Stimulated activated CD8-positive, alpha-beta memory T cell treated with anti-CD3 and anti-CD28 coated beads, Interleukin-7, amount 100 ng/mL, for 24 hours (primary cell): ENCODE data around the gene SORCS2.
A peak's percentile ranks its signal among the peaks of the same experiment; 100 is the strongest.

Experiments used
- DNase-seq: peaks from one replicate; pipeline ENCODE4 v3.0.0-alpha.2; 2020; ENCODE audit warnings: low read depth

Gene SORCS2

DNA sequence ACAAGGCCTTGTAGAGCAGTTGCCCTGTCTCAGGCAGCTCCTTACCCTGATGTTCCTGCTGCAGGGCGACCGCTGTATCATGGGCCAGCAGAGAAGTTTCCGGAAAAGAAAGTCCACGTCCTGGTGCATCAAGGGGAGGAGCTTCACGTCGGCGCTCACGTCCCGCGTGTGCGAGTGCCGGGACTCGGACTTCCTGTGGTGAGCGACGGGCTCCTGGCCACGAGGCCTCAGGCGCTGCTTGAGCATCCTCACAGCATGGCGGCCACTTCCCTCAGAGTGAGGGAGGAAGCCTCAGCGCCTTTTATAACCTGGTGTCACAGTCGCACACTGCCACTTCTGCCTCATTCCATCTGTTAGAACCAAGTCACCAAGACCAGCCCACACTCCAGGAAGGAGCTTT, 521.8 kb downstream of the SORCS2 start:
- no peak for DNase-seq

- DNase-seq = no peak
Observed at GRCh38 chr4:7714738-7715137, 522.4 kb downstream of the SORCS2 start.

DNA sequence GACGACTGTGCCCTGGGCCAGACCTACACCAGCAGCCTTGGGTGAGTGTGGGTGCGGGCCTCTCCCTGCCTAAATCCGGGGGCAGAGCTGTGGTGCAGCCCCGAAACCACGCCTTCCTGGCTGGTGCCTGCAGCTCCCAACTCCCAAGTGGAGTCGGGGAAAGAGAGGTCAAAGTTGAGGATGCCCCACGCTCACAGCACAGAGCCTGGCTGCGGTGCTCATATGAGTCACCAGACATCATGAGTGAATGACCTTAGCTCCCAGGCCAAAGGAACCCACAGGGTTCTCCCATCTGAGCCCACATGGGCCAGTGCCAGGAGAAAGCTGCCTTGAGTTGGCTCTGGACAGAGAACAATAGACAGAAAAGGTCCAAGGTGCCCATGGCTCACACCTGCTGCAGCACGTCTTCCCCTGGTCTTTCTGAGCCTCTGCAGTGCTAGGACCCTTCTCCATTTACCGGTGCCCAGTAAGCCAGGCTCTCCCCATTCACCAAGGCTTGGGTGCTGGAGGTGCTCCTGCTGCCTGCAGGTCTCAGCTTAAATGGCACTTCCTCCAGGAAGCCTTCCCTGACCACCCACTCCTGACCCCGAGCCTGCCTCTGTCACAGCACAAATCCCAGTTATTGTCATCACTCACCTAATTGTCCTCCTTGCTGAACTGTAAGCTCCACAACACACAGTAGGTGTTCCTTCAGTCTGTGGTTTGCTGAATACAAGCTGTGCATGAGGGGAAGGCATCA, 523.1 kb downstream of the SORCS2 start:
- DNase-seq = no peak

DNA sequence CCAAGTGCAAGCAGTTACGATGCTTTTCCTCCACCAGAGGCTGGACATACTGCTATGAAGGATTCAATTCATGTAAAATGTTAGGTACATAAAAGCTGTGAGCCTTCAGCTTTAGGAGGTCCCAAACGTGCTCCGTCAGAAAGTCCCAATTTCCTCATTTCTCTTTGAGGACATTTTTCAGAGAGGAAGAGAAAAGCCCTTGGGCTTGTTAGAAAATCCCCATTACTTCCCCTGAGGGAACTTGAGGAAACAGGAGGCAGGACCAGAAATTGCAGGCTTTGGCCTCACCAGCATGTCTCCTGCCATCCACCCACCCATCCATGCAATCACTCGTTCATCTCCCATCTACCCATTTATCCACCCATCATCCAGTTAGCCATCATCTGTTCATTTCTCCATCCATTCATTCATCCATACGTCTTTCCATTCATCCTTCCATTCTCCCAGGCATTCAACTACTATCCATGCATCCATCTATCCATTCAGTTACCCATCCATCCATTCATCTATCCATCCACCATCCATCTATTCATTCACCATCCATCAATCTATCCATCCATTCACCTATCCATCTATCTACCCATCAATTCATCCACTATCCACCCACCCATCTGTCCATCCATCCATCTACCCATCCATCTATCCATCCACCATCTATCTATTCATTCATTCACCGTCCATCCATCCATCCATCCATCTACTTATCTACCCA, 523.8 kb downstream of the SORCS2 start:
- no peak for DNase-seq

GRCh38 chr4:7717161-7717560, 524.8 kb downstream of the SORCS2 start:
- no peak for DNase-seq

DNA sequence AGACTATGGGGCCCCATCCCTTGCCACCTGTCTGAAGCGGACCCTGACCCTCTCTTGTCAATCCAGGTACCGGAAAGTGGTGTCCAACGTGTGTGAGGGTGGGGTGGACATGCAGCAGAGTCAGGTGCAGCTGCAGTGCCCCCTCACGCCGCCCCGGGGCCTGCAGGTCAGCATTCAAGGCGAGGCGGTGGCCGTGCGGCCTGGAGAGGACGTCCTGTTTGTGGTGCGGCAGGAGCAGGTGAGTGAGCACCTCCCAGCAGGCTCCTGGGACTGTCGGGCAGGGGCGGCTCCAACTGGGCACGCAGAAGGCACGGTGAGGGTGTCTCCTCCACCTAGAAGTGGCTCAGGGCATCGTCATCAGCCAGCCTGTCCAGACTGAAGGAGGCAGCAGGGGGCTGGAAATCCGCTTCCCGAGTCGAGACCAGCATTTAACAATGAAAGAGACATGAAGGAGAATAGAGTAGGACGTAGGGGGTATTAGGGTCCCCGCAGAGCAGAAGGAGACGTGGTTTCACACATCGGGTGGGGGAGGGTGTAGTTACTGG, 525.7 kb downstream of the SORCS2 start:
- DNase-seq = no peak

GRCh38 chr4:7719354-7720174, 527.2 kb downstream of the SORCS2 start:
- peak; percentile 47 for DNase-seq

GRCh38 chr4:7721984-7722551, 529.7 kb downstream of the SORCS2 start:
- DNase-seq = no peak

GRCh38 chr4:7722766-7723387, 530.5 kb downstream of the SORCS2 start:
- DNase-seq = no peak

GRCh38 chr4:7723625-7724024, 531.3 kb downstream of the SORCS2 start:
- DNase-seq = no peak

GRCh38 chr4:7725951-7726350, 533.6 kb downstream of the SORCS2 start:
- no peak for DNase-seq

DNA sequence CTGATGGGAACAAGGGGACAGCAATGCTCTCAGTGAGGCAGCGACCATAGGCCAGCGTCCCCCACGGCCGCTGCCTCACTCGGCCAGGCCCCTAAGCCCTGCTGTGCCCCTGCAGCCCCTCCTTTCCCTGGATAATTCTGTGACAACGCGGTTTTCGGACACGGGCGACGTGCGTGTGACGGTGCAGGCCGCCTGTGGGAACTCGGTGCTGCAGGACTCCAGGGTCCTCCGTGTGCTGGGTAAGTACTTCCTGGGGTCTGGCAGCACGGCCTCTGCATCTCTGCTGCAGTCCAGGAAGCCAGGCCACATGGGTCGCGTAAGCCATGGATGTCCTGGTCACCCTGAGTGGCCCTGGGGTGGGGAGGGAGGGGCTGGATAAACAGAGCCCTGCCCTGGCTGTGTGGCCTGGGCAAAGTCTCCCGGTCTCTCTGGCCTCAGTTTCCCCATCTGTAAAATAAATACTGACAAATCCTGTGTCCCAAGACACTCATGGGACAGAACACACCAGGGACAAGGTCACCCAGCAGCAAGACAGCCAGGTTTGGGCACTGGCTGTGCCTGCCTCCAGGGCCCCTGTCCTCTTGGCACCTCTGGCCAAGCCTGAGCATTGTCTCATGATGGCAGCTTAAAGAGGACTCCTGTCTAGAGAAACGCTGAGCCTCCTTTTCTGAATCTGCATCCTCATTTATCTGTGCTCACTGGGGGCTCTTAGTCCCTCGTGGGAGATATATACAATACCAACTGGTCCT, 534.5 kb downstream of the SORCS2 start:
- DNase-seq = no peak

DNA sequence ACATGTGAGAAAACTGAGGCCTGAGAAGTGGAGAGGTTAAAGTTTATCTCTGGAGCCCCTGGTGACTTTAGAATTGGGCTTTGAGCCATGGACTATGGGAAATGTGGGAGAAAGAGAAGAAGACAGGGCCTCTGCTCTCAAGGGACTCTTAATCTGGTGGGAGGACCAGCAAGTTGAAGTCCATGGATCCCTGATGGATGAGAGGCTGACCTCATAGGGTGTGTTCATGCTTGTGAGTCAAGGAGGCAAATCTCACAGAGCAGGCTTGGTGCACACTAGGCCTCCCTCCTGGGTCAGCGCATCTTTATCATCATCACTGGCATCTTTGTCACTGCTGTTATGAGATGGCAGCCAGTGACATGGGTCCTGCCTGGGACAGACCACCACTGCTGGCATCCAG, 535.4 kb downstream of the SORCS2 start:
- DNase-seq = no peak

- DNase-seq = no peak
Observed at GRCh38 chr4:7731437-7731836, 539.1 kb downstream of the SORCS2 start.

DNA sequence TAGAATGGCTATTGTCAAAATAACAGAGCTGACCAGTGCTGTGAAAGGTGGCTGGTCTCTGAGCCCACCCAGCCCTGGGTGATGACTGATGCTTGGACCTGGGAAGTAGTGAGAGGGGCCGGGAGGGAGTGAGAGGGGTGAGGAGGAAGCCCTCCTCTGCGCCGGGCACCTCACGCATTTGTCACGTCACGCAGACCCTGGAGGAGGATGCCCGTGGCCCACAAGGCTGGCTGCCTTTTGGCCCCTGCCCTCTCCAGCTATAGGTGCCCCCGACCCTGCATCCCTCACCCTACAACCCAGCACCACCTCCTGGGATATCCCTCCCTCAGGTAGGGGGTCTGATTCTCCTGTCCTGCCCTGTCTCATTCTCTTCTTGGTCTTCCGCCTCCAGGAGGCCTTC, 539.9 kb downstream of the SORCS2 start:
- no peak for DNase-seq

- DNase-seq = no peak
Observed at GRCh38 chr4:7733201-7733600, 540.9 kb downstream of the SORCS2 start.

- DNase-seq = no peak
Observed at GRCh38 chr4:7733801-7734650, 541.7 kb downstream of the SORCS2 start.

DNA sequence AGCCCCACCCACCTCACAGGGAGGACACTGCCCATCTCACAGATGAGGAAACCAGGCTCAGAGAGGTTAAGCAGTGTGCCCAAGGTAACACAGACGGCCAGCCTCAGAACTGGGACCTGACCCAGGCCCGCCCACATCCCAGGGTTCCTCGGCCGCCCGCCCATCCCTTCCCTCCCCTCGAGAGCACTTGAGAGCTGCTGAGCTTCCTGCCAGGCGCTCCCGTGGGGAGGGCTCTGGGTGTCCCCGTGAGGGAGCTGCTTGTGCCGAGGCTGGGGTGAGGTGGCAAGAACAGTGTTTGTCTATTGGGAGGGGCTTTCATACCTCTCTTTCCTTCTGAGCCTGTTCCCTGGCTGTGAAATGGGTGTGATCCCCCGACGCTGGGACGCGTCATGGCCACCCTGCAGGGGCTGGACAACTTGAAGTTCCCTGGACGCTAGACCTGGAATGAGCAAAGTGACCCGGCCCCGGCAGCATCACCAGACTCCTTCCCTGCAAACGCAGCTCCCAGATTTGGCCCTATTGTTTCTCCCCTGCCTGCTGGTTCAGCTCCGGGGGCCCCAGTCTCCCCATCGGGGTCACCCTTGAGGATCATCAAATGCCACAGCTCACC, 542.4 kb downstream of the SORCS2 start:
- DNase-seq = no peak

- no peak for DNase-seq
Observed at GRCh38 chr4:7735395-7735794, 543.1 kb downstream of the SORCS2 start.

- no peak for DNase-seq
Observed at GRCh38 chr4:7735961-7736360, 543.6 kb downstream of the SORCS2 start.
